Muscle of leg (tissue), 11 donors: ENCODE measurements around the gene CARS2. TPM values are rescaled to one million over a fixed set of nuclear protein-coding genes. Genes with fewer than 3 reads are reported as not detected.

ENCODE experiments used
- DNase-seq: peaks from one replicate; pipeline ENCODE4 v3.0.0; 2013
- H3K27ac ChIP-seq: one replicate; pipeline ENCODE4 v1.5.1; 2013; ENCODE audit warnings: mild to moderate bottlenecking, low read length, control low read depth
- H3K27me3 ChIP-seq: one replicate; pipeline ENCODE4 v1.6.1; 2013; ENCODE audit warnings: low read length; ENCODE audit not compliant: control insufficient read depth, insufficient read depth
- H3K36me3 ChIP-seq: one replicate; pipeline ENCODE4 v1.6.1; 2013; ENCODE audit warnings: low read length; ENCODE audit not compliant: control insufficient read depth, insufficient read depth
- H3K4me1 ChIP-seq: one replicate; pipeline ENCODE4 v1.6.1; 2013; ENCODE audit warnings: low read length; ENCODE audit not compliant: control insufficient read depth, insufficient read depth
- H3K4me3 ChIP-seq: one replicate; pipeline ENCODE4 v1.5.1; 2013; ENCODE audit warnings: low read length, control low read depth
- H3K9me3 ChIP-seq: replicated peaks from 2 replicates; pipeline ENCODE4 v1.6.1; 2013; ENCODE audit warnings: low read depth, low read length; ENCODE audit not compliant: control insufficient read depth
- WGBS: methylation state at CpG from one replicate; pipeline ENCODE4 v1.1.5; 2013; ENCODE audit warnings: missing lambda C conversion rate; ENCODE audit not compliant: insufficient coverage; 5-methylcytosine and 5-hydroxymethylcytosine counted together
- polyA plus RNA-seq, 8 donors: library from polyadenylated mRNA; unstranded; fragments of 120-200 nt; gene quantifications; one replicate each; pipeline versions ENCODE4 v1.2.1 to v1.2.3, GENCODE V29; 2013; ENCODE audit warnings: inconsistent platforms in 1 of 8, low replicate concordance in 1 of 8; ENCODE audit not compliant: insufficient read length in 8 of 8, insufficient read depth in 1 of 8
- total RNA-seq: library from RNA; stranded (reverse); fragments of 120-200 nt; gene quantifications from one replicate; pipeline ENCODE4 v1.2.4, GENCODE V29; 2013

Gene CARS2
- total and polyA plus RNA-seq, 9 donors, result 37.7 to 73.2 (median 51.7) TPM

DNA sequence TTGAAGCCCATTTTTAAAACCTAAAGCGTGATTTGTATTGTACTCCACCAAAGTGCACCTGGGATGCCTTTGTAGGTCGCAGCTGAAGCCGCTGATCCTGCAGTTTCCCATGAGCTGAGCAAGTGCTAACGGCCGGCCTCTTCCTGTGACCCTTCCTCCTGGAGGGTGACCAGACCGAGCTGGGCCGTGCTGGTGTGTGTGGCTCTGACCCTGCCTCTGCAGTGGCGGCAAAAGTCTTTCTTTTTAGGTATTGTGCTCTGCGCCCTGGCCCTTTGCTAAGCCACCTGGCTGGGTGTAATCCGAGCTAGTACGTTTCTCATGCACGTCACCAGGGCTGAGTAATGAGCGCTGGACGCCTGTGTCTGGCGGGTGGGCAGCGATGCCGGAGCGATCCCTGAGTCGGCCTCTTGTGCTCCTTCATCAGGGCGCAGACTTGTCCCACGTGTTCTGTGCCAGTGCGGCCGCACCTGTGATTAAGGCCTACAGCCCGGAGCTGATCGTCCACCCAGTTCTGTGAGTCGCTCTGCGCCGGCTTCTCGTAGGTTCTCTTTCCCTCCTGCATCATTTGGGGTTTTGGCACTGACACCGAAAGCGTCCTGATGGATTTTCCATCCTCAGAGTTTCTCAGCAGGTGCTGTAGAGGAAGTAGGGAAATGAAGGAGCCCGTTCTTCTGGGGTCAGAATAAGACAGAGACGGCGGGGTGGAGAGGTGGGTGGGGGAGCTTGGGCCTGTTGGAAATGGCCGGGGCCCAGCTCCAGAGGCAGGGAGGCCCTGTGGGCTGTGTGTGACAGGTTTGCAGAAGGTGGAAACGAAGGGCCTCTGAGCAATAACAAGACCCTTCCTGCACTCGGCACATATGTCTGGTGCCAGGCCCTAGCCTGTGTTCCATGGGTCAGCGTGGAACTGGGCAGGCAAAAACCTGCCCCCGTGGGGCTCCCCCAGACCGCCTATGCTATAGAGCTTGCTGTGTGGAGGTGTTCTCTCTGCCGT, 80.9 kb downstream of the CARS2 start:
- no peaks in the 10 kb centered on the region for H3K9me3 ChIP-seq
- H3K36me3 ChIP-seq, result peaks cover 49% of the 10 kb centered on the region
- DNase-seq, result no peak
- H3K27me3 ChIP-seq, result no peaks in the 10 kb centered on the region
- no peak overlapping the region for H3K4me3 ChIP-seq
- no peaks in the 10 kb centered on the region for H3K4me1 ChIP-seq
- H3K27ac ChIP-seq, result no peak overlapping the region
- 55% methylated on average over 38 of the region's 41 CpGs for WGBS

DNA sequence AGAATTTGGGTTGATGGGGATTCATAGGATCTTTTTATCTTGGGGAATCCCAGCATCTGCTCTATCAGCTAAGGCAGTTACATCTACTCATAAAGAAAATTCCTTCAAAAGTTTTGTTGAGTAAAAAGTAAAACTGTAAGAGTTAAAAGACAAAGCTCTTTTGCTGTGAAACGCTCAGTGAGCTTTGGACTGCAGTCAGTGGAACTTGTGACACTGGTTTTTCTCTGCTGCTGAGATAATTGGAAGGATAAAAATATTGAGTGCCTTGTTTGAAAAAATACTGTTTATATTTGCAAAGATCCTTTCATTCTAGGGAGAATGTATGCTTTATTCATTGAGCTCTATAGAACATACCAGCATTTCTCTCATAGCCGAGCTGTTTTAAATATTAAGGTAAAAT, 85.3 kb downstream of the CARS2 start:
- Histone ChIP-seq H3K27ac (no peak overlapping the region), H3K36me3 (peaks cover 25% of the 10 kb centered on the region), H3K4me1 (peaks cover 15% of the 10 kb centered on the region), H3K9me3 (no peaks in the 10 kb centered on the region), H3K27me3 (no peaks in the 10 kb centered on the region), H3K4me3 (no peak overlapping the region)
- no peak for DNase-seq
- 14% methylated on average over 1 of the region's 2 CpGs for WGBS

DNA sequence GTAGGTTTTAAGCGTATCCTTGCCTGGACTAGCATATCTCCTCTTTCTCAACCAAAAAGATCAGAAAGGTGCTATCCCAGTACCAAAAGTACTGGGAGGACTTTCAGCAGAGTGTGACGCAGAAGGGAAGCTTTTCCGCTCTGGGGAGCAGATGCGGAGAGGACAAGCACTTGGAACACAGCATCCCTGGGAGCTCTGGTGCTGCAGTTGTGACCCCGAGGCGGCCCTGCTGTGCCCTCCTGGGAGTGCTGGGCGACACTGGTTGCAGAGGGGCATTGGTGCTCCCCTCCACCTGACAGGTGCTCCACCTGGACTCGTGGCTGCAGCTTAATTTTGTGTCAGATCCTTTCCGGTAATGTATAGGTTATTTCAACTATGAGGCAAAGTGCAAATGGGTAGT, 87.1 kb downstream of the CARS2 start:
- H3K27ac ChIP-seq, result no peak overlapping the region
- DNase-seq, result no peak
- no peaks in the 10 kb centered on the region for H3K9me3 ChIP-seq
- WGBS, result 91% methylated on average over 5 of the region's 9 CpGs
- H3K4me3 ChIP-seq, result no peak overlapping the region
- no peaks in the 10 kb centered on the region for H3K27me3 ChIP-seq
- H3K36me3 ChIP-seq, result peaks cover 12% of the 10 kb centered on the region
- peaks cover 18% of the 10 kb centered on the region for H3K4me1 ChIP-seq

DNA sequence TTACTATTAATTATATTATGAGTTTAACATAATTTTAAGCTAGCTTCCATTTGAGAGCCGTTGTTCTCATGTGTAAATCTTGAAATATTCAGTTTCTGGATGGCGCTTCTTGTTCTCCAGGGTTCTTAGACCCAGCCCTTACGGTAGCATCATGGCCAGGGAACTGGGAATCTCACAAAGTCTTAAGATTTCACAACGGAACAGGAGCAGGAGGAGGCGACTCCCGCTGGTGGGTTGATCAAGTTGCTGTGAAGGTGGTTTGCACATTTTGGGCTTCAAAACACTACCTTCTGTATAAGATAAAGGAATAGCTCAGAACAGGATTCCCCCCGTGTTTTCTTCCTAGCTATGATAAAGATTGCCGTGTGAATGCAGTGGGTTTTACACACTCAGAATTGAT, 87.7 kb downstream of the CARS2 start:
- Histone ChIP-seq H3K36me3 (peaks cover 8% of the 10 kb centered on the region), H3K4me1 (peaks cover 18% of the 10 kb centered on the region), H3K27ac (no peak overlapping the region), H3K4me3 (no peak overlapping the region), H3K9me3 (no peaks in the 10 kb centered on the region), H3K27me3 (no peaks in the 10 kb centered on the region)
- WGBS, result 79% methylated on average over 4 of the region's 8 CpGs
- DNase-seq, result no peak

DNA sequence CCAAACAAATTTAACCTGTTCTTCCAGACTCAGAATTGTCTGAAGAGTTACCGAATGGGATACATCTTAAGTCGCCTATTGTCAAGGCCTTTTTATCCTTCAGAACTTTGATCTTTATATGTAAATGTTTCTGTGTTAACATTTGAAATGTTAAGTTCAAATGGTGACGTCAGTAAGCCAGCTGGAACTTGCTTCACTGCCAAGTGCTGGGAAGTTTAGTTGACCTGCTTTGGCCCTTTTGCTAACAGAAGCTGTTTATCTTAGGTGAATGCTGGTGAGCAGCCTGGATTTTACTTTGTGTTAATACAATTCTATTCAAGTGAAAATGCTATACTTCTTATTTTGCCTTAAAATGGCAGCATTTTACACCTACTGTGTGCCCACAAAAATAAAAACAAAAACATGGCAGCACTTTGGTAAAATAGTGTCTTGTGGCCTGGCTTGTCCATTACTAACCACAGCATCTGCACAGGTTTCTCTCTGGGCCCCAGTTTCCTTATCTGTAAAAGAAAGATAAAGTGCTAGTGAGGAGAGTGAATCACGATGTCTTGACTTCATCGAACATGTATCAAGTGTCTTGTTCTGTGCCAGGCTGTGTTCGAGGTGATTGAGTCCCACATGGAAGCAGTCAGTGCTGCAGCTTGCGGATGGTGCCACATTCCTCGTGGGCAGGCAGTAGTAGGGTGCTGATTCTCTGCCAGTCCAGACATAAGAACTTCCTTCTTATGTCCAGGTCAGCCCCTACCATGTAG, 88.4 kb downstream of the CARS2 start:
- peaks cover 18% of the 10 kb centered on the region for H3K4me1 ChIP-seq
- H3K9me3 ChIP-seq, result no peaks in the 10 kb centered on the region
- H3K27ac ChIP-seq, result no peak overlapping the region
- H3K4me3 ChIP-seq, result no peak overlapping the region
- WGBS, result 68% methylated on average over 4 of the region's 8 CpGs
- H3K36me3 ChIP-seq, result peaks cover 1% of the 10 kb centered on the region
- no peaks in the 10 kb centered on the region for H3K27me3 ChIP-seq
- DNase-seq, result peak; percentile 50

DNA sequence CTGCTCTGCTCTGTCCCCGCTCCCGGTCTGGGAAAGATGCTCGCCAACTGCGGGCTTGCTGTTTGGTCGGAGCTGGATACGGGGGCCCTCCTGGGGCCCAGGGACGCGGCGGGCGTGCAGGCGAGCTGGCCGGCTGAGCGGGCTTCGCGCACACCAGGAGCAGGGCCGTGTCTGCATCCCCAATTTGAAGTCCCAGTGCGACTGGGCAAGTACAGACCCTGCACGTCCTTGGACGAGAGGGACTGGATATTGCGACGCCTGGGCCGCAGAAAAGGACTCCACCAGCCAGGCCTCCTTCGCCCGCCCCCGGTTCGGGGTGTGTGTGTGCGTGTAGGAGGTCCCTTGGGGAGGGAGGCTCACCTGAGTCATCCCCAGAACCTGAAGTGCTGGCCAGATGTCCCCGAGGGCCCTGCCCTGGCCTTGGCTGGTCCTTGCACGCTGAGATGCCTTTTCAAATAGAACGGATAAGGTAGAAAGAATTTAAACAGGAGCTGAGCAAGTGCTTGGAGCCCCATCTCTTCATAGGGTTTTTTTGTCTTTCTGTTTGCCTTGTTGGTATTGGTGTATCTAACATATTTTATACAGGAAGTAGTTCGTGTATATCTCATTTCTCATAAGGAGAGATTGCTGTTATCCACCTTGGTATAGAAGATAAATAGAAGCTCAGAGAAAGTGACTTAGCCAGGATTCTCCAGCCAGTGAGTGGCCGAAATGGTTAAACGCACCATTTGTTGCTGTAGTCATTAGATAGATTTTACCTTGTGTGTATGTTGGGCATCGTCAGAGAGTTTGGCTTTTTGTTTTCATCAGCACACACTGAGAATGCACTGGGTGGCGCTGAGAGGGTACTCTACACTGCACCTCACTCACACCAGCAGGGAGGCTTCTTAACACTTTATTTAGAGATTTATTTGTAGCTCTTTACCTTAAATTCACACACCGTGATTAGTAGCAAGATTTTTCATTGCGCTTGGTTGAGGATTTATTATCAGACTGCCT, 89.5 kb downstream of the CARS2 start:
- peak overlapping the region; percentile 78 for H3K4me3 ChIP-seq
- H3K4me1 ChIP-seq, result peaks cover 18% of the 10 kb centered on the region
- peaks cover 3% of the 10 kb centered on the region for H3K27me3 ChIP-seq
- no peaks in the 10 kb centered on the region for H3K9me3 ChIP-seq
- peak overlapping the region; percentile 86 for H3K27ac ChIP-seq
- H3K36me3 ChIP-seq, result no peaks in the 10 kb centered on the region
- WGBS, result under 1% methylated on average over 25 of the region's 37 CpGs
- no peak for DNase-seq

DNA sequence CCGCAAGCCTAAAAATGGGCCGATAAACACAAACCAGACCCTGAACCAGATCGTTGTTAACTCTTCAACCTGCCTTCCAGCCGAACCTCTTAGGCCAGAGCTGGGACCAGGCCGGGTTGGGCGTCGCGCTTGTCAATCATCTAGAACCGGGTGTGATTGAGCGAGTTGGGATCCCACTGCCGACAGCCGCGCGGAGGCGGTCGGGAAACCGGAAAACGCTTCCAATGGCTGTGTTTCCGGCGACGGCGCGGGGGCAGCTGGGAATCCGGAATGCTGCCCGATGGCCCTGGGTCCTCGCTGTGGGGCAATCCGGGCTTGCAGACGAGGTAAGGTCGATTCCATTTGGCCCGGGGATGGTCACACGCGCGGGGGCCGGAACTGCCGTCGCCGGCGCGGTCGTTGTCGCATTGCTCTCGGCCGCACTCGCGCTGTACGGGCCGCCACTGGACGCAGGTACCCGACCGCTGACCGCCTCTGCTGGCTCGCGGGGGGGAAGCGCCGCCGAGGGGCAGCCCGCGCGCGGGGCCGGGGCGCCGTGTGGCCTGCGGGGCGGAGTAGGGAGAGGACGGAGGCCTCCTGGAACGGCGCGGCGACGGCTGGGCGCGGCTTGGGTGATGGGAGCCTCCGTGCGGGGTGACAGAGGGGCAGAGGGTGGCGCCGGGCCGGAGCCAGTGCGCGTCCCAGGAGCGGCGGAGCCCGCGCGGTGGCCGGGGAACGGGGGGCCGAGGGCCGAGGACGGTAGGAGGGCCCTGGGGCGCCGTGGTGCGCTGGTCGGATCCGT, 90.4 kb downstream of the CARS2 start, which contains the start of gene NAXD:
TSS of gene NAXD (plus strand) at position 224 of the 781 bp plus-strand sequence. CDS start at position 281, 57 bp downstream.
- no peaks in the 10 kb centered on the region for H3K36me3 ChIP-seq
- peak within 1 kb of the TSS; percentile 86 for H3K27ac ChIP-seq
- 1% methylated on average over 95 of the region's 95 CpGs for WGBS

DNA sequence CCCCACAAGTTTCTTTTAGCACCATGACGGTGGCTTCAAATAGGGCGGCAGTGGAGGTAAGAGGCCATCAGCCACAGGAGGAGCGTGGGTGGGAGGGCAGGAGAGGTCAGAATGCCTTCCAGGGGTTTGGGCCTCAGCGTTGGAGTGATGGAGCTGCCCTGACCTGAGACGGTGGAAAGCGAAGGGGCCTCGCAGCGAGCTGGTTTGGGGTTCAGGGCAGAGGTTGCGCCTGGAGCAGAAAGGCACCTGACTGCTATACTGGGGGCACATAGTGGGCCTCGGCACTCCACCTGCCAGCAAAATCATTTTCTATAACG, 91.0 kb downstream of the CARS2 start:
- Histone ChIP-seq H3K36me3 (no peaks in the 10 kb centered on the region), H3K27me3 (peaks cover 12% of the 10 kb centered on the region), H3K4me3 (peak overlapping the region; percentile 78), H3K4me1 (peaks cover 18% of the 10 kb centered on the region), H3K27ac (peak overlapping the region; percentile 30), H3K9me3 (no peaks in the 10 kb centered on the region)
- no peak for DNase-seq
- WGBS, result 78% methylated on average over 8 of the region's 11 CpGs

More for the DNA sequence above, 90.4 kb downstream of the CARS2 start, which contains the start of gene NAXD:
- peak; percentile 98 for DNase-seq
- peak within 1 kb of the TSS; percentile 78 for H3K4me3 ChIP-seq
- no peaks in the 10 kb centered on the region for H3K9me3 ChIP-seq
- H3K4me1 ChIP-seq, result peaks cover 18% of the 10 kb centered on the region
- peaks cover 9% of the 10 kb centered on the region for H3K27me3 ChIP-seq
